MCF 10A (cell line): Measurements from ENCODE around the gene ZNF341. TPM values are rescaled to one million over a fixed set of nuclear protein-coding genes. Genes with fewer than 3 reads are reported as not detected.

Experiments
- BruUV-seq: library from RNA; stranded (reverse); fragments of 400-500 nt; replicated peaks from 2 replicates; lab custom pipeline; 2021; lab: Mats Ljungman, UMichigan
- CTCF ChIA-PET: fragments of 300-600 bp; sonication (Branson Sonifier 250); formaldehyde crosslinking; extraction: SDS; loops from one replicate; lab custom pipeline; 2021; ENCODE audit warnings: antibody characterized with exemption, inconsistent platforms; lab: Yijun Ruan, JAX
- POLR2A ChIA-PET: fragments of 300-600, 350-650 bp; sonication (Branson Sonifier 250); formaldehyde crosslinking; extraction: SDS; loops from one replicate; lab custom pipeline; 2020; ENCODE audit warnings: antibody characterized with exemption, inconsistent platforms; lab: Yijun Ruan, JAX
- DNase-seq: peaks from one replicate; pipeline ENCODE4 v3.0.0-alpha.2; 2018; ENCODE audit not compliant: unreplicated experiment
- H3K27ac Mint-ChIP-seq: one replicate; pipeline ENCODE4 v1.8.0; 2022; ENCODE audit warnings: mild to moderate bottlenecking, low read depth, mixed read lengths; ENCODE audit not compliant: unreplicated experiment
- H3K27me3 Mint-ChIP-seq: one replicate; pipeline ENCODE4 v1.8.0; 2022; ENCODE audit warnings: mixed read lengths; ENCODE audit not compliant: insufficient read depth, unreplicated experiment
- H3K36me3 Mint-ChIP-seq: one replicate; pipeline ENCODE4 v1.8.0; 2022; ENCODE audit warnings: mild to moderate bottlenecking, moderate library complexity, mixed read lengths; ENCODE audit not compliant: insufficient read depth, unreplicated experiment
- H3K4me1 Mint-ChIP-seq: one replicate; pipeline ENCODE4 v1.8.0; 2022; ENCODE audit warnings: mixed read lengths; ENCODE audit not compliant: insufficient read depth, unreplicated experiment
- H3K4me3 Mint-ChIP-seq: one replicate; pipeline ENCODE4 v1.8.0; 2022; ENCODE audit warnings: mild to moderate bottlenecking, moderate library complexity, mixed read lengths; ENCODE audit not compliant: unreplicated experiment
- H3K9me3 Mint-ChIP-seq: one replicate; pipeline ENCODE4 v1.8.0; 2022; ENCODE audit warnings: mixed read lengths; ENCODE audit not compliant: unreplicated experiment
- intact Hi-C: fragments of 100-400 bp; cut with micrococcal nuclease; formaldehyde crosslinking; loops from 2 replicates; pipeline ENCODE4 v1.14.1; 2022
- total RNA-seq: library from RNA; stranded (reverse); gene quantifications from 2 replicates; pipeline ENCODE4 v1.2.3, GENCODE V29; 2022
- TF ChIP-seq, protein P1 (sequence below): fragments of 200-600 bp; IDR thresholded peaks from one replicate; pipeline ENCODE4 v1.8.0; 2022; ENCODE audit warnings: antibody characterized with exemption, mild to moderate bottlenecking; ENCODE audit not compliant: unreplicated experiment

Gene ZNF341
- total RNA-seq, 1 experiment from 2014 or later = 2.0 TPM

DNA sequence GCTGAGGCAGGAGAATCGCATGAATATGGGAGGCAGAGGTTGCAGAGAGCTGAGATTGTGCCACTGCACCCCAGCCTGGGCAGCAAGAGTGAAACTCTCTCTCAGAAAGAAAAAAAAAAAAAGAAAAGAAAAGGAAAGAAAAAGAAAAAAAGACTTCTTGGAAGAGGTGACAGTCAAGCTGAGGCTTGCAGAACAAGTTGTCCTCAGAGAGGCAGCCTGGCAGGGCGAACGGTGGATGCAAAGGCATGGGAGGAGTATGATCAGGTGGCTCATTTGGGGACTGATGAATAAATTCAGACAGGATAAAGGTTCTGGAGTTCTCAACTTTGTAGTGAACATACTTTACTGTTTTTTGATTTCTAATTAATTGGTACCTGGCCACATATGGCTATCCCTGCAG lies 12.4 kb downstream of the ZNF341 start:
- H3K27ac Mint-ChIP-seq = no peak overlapping the region
- peaks cover 10% of the 10 kb centered on the region for H3K36me3 Mint-ChIP-seq
- no TSS peak for BruUV-seq

DNA sequence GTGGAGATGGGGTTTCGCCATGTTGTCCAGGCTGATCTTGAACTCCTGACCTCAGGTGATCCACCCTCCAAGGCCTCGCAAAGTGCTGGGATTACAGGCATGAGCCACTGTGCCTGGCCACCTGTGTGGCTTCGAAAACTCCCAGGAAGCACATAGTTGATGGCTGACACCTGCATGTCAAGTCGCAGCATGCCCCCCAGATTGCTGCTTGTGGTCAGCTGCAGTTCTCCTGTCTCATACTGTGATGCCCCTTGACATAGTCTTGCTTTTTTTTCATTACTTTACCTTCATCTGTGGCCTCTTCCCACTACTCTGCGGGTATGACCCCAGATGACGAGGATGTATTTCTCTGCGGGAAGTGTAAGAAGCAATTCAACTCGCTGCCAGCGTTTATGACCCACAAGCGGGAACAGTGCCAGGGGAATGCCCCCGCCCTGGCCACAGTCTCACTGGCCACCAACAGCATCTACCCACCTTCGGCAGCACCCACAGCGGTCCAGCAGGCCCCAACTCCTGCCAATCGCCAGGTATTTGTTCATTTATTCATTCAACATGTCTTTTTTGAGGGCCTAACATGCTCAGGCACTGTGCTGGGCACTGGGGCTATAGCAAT lies 13.1 kb downstream of the ZNF341 start:
- Mint-ChIP-seq H3K27ac (no peak overlapping the region), H3K36me3 (peaks cover 10% of the 10 kb centered on the region), H3K4me1 (no peaks in the 10 kb centered on the region), H3K4me3 (no peak overlapping the region), H3K9me3 (no peaks in the 10 kb centered on the region), H3K27me3 (no peaks in the 10 kb centered on the region)
- no peak for DNase-seq
- BruUV-seq = no TSS peak
- TF ChIP-seq, protein P1, sequence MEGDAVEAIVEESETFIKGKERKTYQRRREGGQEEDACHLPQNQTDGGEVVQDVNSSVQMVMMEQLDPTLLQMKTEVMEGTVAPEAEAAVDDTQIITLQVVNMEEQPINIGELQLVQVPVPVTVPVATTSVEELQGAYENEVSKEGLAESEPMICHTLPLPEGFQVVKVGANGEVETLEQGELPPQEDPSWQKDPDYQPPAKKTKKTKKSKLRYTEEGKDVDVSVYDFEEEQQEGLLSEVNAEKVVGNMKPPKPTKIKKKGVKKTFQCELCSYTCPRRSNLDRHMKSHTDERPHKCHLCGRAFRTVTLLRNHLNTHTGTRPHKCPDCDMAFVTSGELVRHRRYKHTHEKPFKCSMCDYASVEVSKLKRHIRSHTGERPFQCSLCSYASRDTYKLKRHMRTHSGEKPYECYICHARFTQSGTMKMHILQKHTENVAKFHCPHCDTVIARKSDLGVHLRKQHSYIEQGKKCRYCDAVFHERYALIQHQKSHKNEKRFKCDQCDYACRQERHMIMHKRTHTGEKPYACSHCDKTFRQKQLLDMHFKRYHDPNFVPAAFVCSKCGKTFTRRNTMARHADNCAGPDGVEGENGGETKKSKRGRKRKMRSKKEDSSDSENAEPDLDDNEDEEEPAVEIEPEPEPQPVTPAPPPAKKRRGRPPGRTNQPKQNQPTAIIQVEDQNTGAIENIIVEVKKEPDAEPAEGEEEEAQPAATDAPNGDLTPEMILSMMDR = no peak
- intact Hi-C loops = no loop called here
- POLR2A ChIA-PET = interaction anchor here (2.2 kb wide), 1 partner anchor 13 kb away, joined by 6 read pairs; the partner anchor contains the start of gene ZNF341
- CTCF ChIA-PET = no interaction called here

More for the DNA sequence above, 12.4 kb downstream of the ZNF341 start:
- POLR2A ChIA-PET = interaction anchor here (0.7 to 2.2 kb wide), 2 partner anchors 10 to 12 kb away, joined by 3 to 6 read pairs; partner anchors contain the start of gene ZNF341
- H3K4me3 Mint-ChIP-seq = no peak overlapping the region
- CTCF ChIA-PET = no interaction called here
- intact Hi-C loops = no loop called here
- no peak for DNase-seq
- H3K27me3 Mint-ChIP-seq = no peaks in the 10 kb centered on the region
- TF ChIP-seq, protein P1 = no peak
- H3K9me3 Mint-ChIP-seq = no peaks in the 10 kb centered on the region
- no peaks in the 10 kb centered on the region for H3K4me1 Mint-ChIP-seq

DNA sequence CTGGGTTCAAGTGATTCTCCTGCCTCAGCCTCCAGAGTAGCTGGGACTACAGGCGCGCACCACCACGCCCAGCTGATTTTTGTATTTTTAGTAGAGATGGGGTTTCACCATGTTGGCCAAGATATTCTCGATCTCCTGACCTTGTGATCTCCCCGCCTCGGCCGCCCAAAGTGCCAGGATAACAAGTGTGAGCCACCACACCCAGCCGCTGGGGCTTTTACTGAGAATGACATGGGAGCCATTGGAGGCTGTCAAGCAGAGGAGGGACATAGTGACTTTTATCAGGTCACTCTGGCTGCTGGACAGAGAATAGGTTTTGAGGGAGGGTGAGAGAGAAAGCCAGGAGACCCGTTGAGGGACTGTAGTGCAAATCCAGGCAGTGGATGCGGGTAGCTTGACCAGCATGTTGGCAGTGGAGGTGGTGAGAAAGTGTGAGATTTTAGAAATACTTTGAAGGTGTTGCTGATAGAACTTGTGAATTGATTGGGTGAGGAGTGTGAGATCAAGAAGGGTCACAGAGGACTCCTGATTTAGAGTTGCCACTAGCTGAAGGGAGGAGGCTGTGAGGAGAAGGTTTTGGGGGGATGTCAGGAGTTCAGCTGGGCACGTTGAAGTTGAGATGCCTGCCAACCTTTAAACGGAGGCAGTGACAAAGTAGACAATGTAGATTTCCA lies 14.7 kb downstream of the ZNF341 start:
- no peak for DNase-seq
- TF ChIP-seq, protein P1 = no peak
- Mint-ChIP-seq H3K27ac (peak overlapping the region; percentile 0), H3K9me3 (no peaks in the 10 kb centered on the region), H3K27me3 (no peaks in the 10 kb centered on the region), H3K4me3 (no peak overlapping the region), H3K36me3 (peaks cover 16% of the 10 kb centered on the region), H3K4me1 (no peaks in the 10 kb centered on the region)
- no TSS peak for BruUV-seq
- intact Hi-C loops = no loop called here
- POLR2A ChIA-PET = no interaction called here
- CTCF ChIA-PET = interaction anchor here (0.8 kb wide), 1 partner anchor 46 kb away, joined by 3 read pairs; no protein-coding TSS in a partner anchor

DNA sequence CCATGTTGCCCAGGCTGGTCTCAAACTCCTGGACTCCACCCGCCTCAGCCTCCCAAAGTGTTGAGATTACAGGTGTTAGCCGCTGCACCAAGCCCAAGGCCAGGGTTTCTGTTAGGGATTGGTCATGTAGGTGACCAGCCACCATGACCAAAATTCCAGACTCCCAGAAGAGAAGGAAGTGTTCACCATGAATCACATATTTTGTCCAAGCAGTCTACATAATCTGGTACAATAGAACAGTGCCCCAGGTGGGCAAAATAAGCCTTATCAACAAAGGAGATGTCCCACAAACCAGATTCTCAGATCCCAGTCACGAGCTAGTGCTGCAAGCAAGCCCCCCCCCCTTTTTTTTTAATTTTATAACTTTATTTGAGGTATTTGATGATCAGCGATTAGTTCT lies 20.0 kb downstream of the ZNF341 start:
- no peaks in the 10 kb centered on the region for H3K4me1 Mint-ChIP-seq
- CTCF ChIA-PET = interaction anchor here (0.6 to 0.7 kb wide), 3 partner anchors 27 to 1116 kb away, joined by 3 to 5 read pairs (median 3); no protein-coding TSS in a partner anchor

More for the DNA sequence above, 20.0 kb downstream of the ZNF341 start:
- DNase-seq = no peak
- intact Hi-C loops = no loop called here
- no peaks in the 10 kb centered on the region for H3K27me3 Mint-ChIP-seq
- H3K27ac Mint-ChIP-seq = no peak overlapping the region
- no peaks in the 10 kb centered on the region for H3K9me3 Mint-ChIP-seq
- no TSS peak for BruUV-seq
- TF ChIP-seq, protein P1 = no peak
- no peak overlapping the region for H3K4me3 Mint-ChIP-seq
- POLR2A ChIA-PET = no interaction called here
- H3K36me3 Mint-ChIP-seq = peaks cover 32% of the 10 kb centered on the region
